Adipocyte (in vitro differentiated cells): ENCODE measurements around the gene ENDOU.
A peak's percentile ranks its signal among the peaks of the same experiment; 100 is the strongest.

Source experiments
- DNase-seq: peaks from one replicate; pipeline ENCODE4 v3.0.0-alpha.2; 2015; ENCODE audit warnings: low read depth
- H3K27me3 ChIP-seq: replicated peaks from 2 replicates; pipeline ENCODE4 v1.7.0; 2013; ENCODE audit warnings: mild to moderate bottlenecking, low read length, moderate library complexity; ENCODE audit not compliant: control insufficient read depth, insufficient read depth
- H3K36me3 ChIP-seq: 2 replicates; pipeline ENCODE4 v1.7.0; 2013; ENCODE audit warnings: low read length, mild to moderate bottlenecking, moderate library complexity; ENCODE audit not compliant: control insufficient read depth, insufficient read depth, severe bottlenecking
- H3K4me1 ChIP-seq: 2 replicates; pipeline ENCODE4 v1.7.0; 2013; ENCODE audit warnings: mild to moderate bottlenecking, low read length, moderate library complexity; ENCODE audit not compliant: control insufficient read depth, insufficient read depth
- H3K4me3 ChIP-seq: 2 replicates; pipeline ENCODE4 v1.7.0; 2013; ENCODE audit warnings: mild to moderate bottlenecking, low read length, moderate library complexity
- H3K9ac ChIP-seq: 2 replicates; pipeline ENCODE4 v1.7.0; 2013; ENCODE audit warnings: mild to moderate bottlenecking, low read length, moderate library complexity
- H3K9me3 ChIP-seq: 2 replicates; pipeline ENCODE4 v1.7.0; 2013; ENCODE audit warnings: mild to moderate bottlenecking, low read length, moderate library complexity; ENCODE audit not compliant: control insufficient read depth

Gene ENDOU

GRCh38 chr12:47768323-47768811, 43.1 kb upstream of the ENDOU start:
- Histone ChIP-seq H3K27me3 (no peaks in the 10 kb centered on the region), H3K9me3 (no peaks in the 10 kb centered on the region), H3K4me1 (peaks cover 16% of the 10 kb centered on the region), H3K4me3 (no peak overlapping the region), H3K36me3 (no peaks in the 10 kb centered on the region), H3K9ac (no peak overlapping the region)
- DNase-seq = no peak

- Histone ChIP-seq H3K4me3 (no peak overlapping the region), H3K9ac (no peak overlapping the region), H3K4me1 (peaks cover 16% of the 10 kb centered on the region), H3K9me3 (no peaks in the 10 kb centered on the region), H3K36me3 (no peaks in the 10 kb centered on the region), H3K27me3 (no peaks in the 10 kb centered on the region)
- DNase-seq = no peak
Measured at GRCh38 chr12:47767216-47767724, 42.0 kb upstream of the ENDOU start.

- DNase-seq = no peak
- no peaks in the 10 kb centered on the region for H3K9me3 ChIP-seq
Measured at GRCh38 chr12:47766502-47767215, 41.4 kb upstream of the ENDOU start.

GRCh38 chr12:47763481-47764346, 38.4 kb upstream of the ENDOU start:
- H3K36me3 ChIP-seq = no peaks in the 10 kb centered on the region
- H3K9me3 ChIP-seq = no peaks in the 10 kb centered on the region
- no peak for DNase-seq
- H3K27me3 ChIP-seq = no peaks in the 10 kb centered on the region
- H3K4me1 ChIP-seq = peaks cover 19% of the 10 kb centered on the region
- no peak overlapping the region for H3K9ac ChIP-seq
- H3K4me3 ChIP-seq = no peak overlapping the region

More at GRCh38 chr12:47766502-47767215, 41.4 kb upstream of the ENDOU start:
- H3K27me3 ChIP-seq = no peaks in the 10 kb centered on the region
- H3K4me3 ChIP-seq = no peak overlapping the region
- no peak overlapping the region for H3K9ac ChIP-seq
- peaks cover 16% of the 10 kb centered on the region for H3K4me1 ChIP-seq
- no peaks in the 10 kb centered on the region for H3K36me3 ChIP-seq

- Histone ChIP-seq H3K9me3 (no peaks in the 10 kb centered on the region), H3K4me3 (no peak overlapping the region), H3K9ac (no peak overlapping the region), H3K36me3 (no peaks in the 10 kb centered on the region), H3K4me1 (peaks cover 25% of the 10 kb centered on the region), H3K27me3 (no peaks in the 10 kb centered on the region)
- no peak for DNase-seq
Measured at GRCh38 chr12:47762850-47763465, 37.7 kb upstream of the ENDOU start.

GRCh38 chr12:47758834-47759690, 33.8 kb upstream of the ENDOU start, which contains the start of gene RAPGEF3:
RAPGEF3 (minus strand) TSS chr12:47758880; CDS start chr12:47758556, 324 bp downstream.
- no peaks in the 10 kb centered on the region for H3K9me3 ChIP-seq
- H3K36me3 ChIP-seq = no peaks in the 10 kb centered on the region
- peak; percentile 94 for DNase-seq
- peak within 1 kb of the TSS; percentile 83 for H3K4me3 ChIP-seq
- peaks cover 15% of the 10 kb centered on the region for H3K4me1 ChIP-seq
- H3K27me3 ChIP-seq = no peaks in the 10 kb centered on the region
- peak within 1 kb of the TSS; percentile 86 for H3K9ac ChIP-seq

GRCh38 chr12:47758584-47758833, 33.2 kb upstream of the ENDOU start:
- Histone ChIP-seq H3K27me3 (no peaks in the 10 kb centered on the region), H3K4me1 (peaks cover 20% of the 10 kb centered on the region), H3K36me3 (no peaks in the 10 kb centered on the region), H3K9me3 (no peaks in the 10 kb centered on the region), H3K4me3 (peak overlapping the region; percentile 83), H3K9ac (peak overlapping the region; percentile 86)
- no peak for DNase-seq

- no peaks in the 10 kb centered on the region for H3K27me3 ChIP-seq
- DNase-seq = no peak
- peak overlapping the region; percentile 83 for H3K4me3 ChIP-seq
- no peaks in the 10 kb centered on the region for H3K36me3 ChIP-seq
- H3K9me3 ChIP-seq = no peaks in the 10 kb centered on the region
- H3K4me1 ChIP-seq = peaks cover 25% of the 10 kb centered on the region
- H3K9ac ChIP-seq = peak overlapping the region; percentile 86
Measured at GRCh38 chr12:47757840-47758583, 32.7 kb upstream of the ENDOU start.

- Histone ChIP-seq H3K9ac (no peak overlapping the region), H3K4me1 (peaks cover 29% of the 10 kb centered on the region), H3K36me3 (no peaks in the 10 kb centered on the region), H3K27me3 (no peaks in the 10 kb centered on the region), H3K9me3 (no peaks in the 10 kb centered on the region), H3K4me3 (no peak overlapping the region)
- DNase-seq = no peak
Measured at GRCh38 chr12:47757364-47757839, 32.1 kb upstream of the ENDOU start.
